ENCODE results near the gene SLC11A1. TPM values are rescaled to one million over a fixed set of nuclear protein-coding genes. Genes with fewer than 3 reads are reported as not detected.

SLC11A1 gene
- total and polyA plus RNA-seq, 2 of the 4 experiments (the other 2 are of a cell fraction): under 0.01 to 0.07 TPM

DNA sequence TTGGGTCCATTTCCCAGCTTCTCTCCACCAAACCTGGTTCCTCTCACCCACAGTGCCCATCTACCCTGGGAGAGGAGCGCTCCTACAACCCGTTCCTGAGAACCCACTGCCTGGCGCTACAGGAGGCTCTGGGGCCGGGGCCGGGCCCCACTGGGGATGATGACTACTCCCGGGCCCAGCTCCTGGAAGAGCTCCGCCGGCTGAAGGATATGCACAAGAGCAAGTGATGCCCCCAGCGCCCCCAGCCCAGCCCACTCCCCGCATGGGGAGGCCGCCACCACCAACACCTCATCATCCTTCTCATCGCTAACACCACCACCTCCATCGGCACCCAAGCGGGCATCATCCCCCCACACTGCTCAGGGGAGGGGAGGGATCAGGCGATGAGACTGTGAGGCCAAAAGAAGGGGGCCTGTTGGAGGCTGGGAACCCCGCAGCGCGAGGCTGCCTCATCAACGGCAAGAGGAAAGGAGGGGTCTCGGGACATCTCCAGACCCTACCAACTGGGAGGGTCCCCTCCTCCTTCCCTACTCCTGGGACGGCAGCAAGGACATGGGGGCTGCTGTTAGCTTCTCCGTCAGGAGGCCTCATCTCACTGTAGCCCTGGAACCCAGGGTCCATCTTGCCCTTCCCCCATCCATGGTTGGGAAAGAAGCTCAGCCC lies 37.2 kb upstream of the SLC11A1 start:
- DNase-seq (no peak), ATAC-seq (ENCODE audit: low read depth) (no peak)
- Histone ChIP-seq H3K79me1 (ENCODE audit: low read depth in 1 of 2, low read length in 2 of 2) (no peaks in the 10 kb centered on the region), H3K4me2 (ENCODE audit: low read depth, low read length) (no peak overlapping the region), H3K4me1 (ENCODE audit: control insufficient read depth, insufficient read depth, low read length) (peaks cover 8% of the 10 kb centered on the region; the same call in 1 of the 2 replicates), H2AK9ac (replicated peaks; ENCODE audit: low read depth, low read length, poor library complexity) (no peak overlapping the region), H3K27ac (ENCODE audit: insufficient read depth, low read length) (no peak overlapping the region), H2BK15ac (ENCODE audit: low read depth, low read length) (no peak overlapping the region), H2BK5ac (ENCODE audit: low read depth, low read length, poor library complexity, severe bottlenecking) (no peak overlapping the region), H3K27me3 (ENCODE audit: control insufficient read depth, insufficient read depth, low read length) (no peaks in the 10 kb centered on the region; the same call in 1 of the 2 replicates), H3K4me3 (ENCODE audit: insufficient read depth, low read depth, low read length) (no peak overlapping the region), H3K56ac (ENCODE audit: extremely low read depth, insufficient read depth, low read length) (no peak overlapping the region), H3K18ac (ENCODE audit: low read depth, low read length) (no peak overlapping the region), H3K14ac (replicated peaks; ENCODE audit: low read depth, low read length) (no peak overlapping the region), H2AFZ (replicated peaks; ENCODE audit: low read length, poor library complexity) (no peak overlapping the region), H3K9ac (ENCODE audit: low read depth, low read length) (no peak overlapping the region), H3K9me1 (ENCODE audit: insufficient read depth, low read length) (no peaks in the 10 kb centered on the region), H2BK120ac (ENCODE audit: low read depth, low read length) (no peak overlapping the region), H3K9me3 (ENCODE audit: control insufficient read depth, insufficient read depth, low read length) (no peaks in the 10 kb centered on the region), H4K91ac (ENCODE audit: insufficient read depth, low read depth, low read length) (no peak overlapping the region), H2AK5ac (ENCODE audit: low read depth, low read length) (0 out of 2 replicates have a peak overlapping the region, but pooled peaks have one; percentile 8), H4K20me1 (ENCODE audit: insufficient read depth, low read length) (no peaks in the 10 kb centered on the region), H4K5ac (ENCODE audit: low read depth, low read length) (no peak overlapping the region), H3K4ac (ENCODE audit: low read depth, low read length) (no peak overlapping the region), H2BK20ac (ENCODE audit: low read depth, low read length) (no peak overlapping the region), H3K36me3 (ENCODE audit: control insufficient read depth, insufficient read depth, low read length) (no peaks in the 10 kb centered on the region), H3K23ac (ENCODE audit: low read depth, low read length) (no peak overlapping the region), H4K8ac (ENCODE audit: low read depth in 2 of 2, low read length in 2 of 2) (no peak overlapping the region)
- ChIA-PET POLR2A (ENCODE audit: unreplicated experiment) (no interaction called here), CTCF (no interaction called here)
- no TSS peak for BruUV-seq (replicated peaks)
- dilution Hi-C loops (cut with HindIII; ENCODE audit: low sequenced_read_pairs, unreplicated experiment) (no loop called here), in situ Hi-C loops (cut with MboI; ENCODE audit: low sequenced_read_pairs) (no loop called here), intact Hi-C loops (cut with micrococcal nuclease) (no loop called here)
- 79% methylated on average over 5 of the region's 22 CpGs; no CpG with 5 or more reads in 1 of the 2 experiments for WGBS, 2 experiments (ENCODE audit: extremely low coverage in 2 of 2, insufficient read length in 1 of 2)
- no peak for TF ChIP-seq RFX5 (IDR thresholded peaks at IDR 0.05; ENCODE audit: low read depth, low read length)
- TF ChIP-seq RCOR1 (IDR thresholded peaks at IDR 0.05; ENCODE audit: insufficient replicate concordance, low read length): no peak
- TF ChIP-seq MAZ (IDR thresholded peaks at IDR 0.05; ENCODE audit: borderline replicate concordance, low read depth, low read length): no peak
- no peak for TF ChIP-seq FOS (IDR thresholded peaks at IDR 0.05; ENCODE audit: low read depth, low read length)
- TF ChIP-seq BHLHE40 (IDR thresholded peaks at IDR 0.05; ENCODE audit: low read depth, low read length): no peak
- no peak for TF ChIP-seq NFE2L2 (IDR thresholded peaks at IDR 0.05; ENCODE audit: low read depth, low read length)
- no peak for TF ChIP-seq CEBPB (IDR thresholded peaks at IDR 0.05; ENCODE audit: low read depth, low read length)
- no peak for TF ChIP-seq RAD21 (IDR thresholded peaks at IDR 0.05; ENCODE audit: low read length)
- no peak for TF ChIP-seq POLR2A (IDR thresholded peaks at IDR 0.05; ENCODE audit: low read depth, low read length)
